ENCODE measurements around the gene ALG14.
"Not testable (repeated sequence)": the region's sequence is repeated elsewhere in the genome, so short reads cannot be mapped to it uniquely, and the experiment has no call there.

The ALG14 gene

DNA sequence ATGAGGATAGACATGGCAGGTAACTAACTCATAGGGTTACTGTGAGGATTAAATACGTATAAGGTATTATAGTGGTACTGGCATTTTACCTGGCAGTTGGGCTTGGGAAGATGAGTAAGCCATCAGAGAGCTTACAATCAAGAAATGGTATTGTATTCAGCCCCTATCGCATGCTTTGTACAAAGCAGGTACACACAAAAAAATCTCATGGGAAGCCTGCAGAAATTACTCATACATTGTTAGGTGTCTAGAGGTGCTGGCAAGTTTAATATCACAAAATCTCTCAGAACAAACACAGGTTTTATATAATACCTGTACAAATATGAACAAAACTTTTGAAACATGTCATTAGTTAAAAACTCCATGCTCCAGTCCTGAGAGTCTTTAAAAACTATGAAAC, 74.0 kb downstream of the ALG14 start:
- FAIRE-seq (no peak), DNase-seq (ENCODE audit: insufficient read length, low spot score) (no peak)
- no peak for TF ChIP-seq CTCF (IDR thresholded peaks at IDR 0.05; ENCODE audit: insufficient read depth, missing control alignments)

DNA sequence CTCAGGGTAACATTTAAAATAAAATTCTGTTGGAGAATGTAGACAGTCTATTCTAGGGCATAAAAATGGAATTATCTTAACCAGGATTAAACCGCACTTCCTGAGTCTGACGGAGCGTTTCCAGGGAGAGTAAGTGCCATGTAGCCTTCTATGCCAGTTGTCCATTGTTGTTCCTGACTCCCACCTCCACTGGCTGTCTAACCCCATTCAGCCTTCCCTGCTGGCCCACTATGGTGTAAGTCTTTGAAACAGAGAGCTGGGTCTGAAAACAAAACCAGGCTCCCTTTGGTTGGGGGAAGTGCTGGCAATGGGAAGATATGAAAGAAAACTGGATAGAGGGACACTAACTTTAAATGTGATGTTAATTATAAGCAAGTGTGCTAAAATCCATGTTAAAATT, 74.6 kb downstream of the ALG14 start:
- TF ChIP-seq CTCF (IDR thresholded peaks at IDR 0.05; ENCODE audit: insufficient read depth, missing control alignments), result no peak
- DNase-seq (ENCODE audit: insufficient read length, low spot score) (no peak), FAIRE-seq (no peak)

GRCh38 chr1:94995536-94995935, 77.2 kb downstream of the ALG14 start:
- DNase-seq (ENCODE audit: insufficient read length, low spot score); FAIRE-seq: not testable (repeated sequence)

GRCh38 chr1:94994805-94995204, 77.9 kb downstream of the ALG14 start:
- no peak for TF ChIP-seq CTCF (IDR thresholded peaks at IDR 0.05; ENCODE audit: insufficient read depth, missing control alignments)
- no peak for FAIRE-seq
- no peak for DNase-seq (ENCODE audit: insufficient read length, low spot score)

DNA sequence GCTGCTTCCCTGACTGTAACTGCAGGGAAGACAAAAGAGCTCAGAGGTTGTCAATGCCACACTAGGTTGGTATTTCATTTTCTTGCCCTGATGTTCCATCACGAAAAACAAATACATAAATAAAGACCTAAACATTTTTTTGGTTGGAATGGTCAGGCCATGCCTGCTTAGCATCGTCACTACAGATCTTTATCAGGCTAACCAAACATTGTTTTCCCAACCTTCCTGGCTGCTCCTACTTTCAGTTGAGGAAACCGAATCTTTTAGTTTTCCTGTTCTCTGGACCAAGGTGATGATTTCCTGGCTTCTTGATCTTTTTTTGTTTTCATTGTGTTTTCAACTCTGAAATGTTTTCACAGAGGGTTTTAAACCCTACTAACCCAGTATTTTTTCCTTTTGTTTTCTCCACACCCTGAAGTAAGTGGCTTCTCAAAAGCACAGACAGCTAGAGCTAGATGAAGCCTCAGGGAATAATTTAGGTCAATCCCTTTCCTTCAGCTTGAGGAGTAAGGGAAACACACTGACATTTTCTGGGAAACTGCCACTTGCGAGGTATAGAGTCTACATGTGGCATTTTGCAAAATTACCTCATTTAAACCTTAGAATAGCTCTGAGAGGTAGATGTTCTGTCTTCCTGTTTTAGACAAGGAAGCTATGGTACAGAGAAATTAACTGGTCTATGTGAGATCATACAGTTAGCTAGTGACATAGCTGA, 78.7 kb downstream of the ALG14 start:
- no peak for TF ChIP-seq CTCF (IDR thresholded peaks at IDR 0.05; ENCODE audit: insufficient read depth, missing control alignments)
- FAIRE-seq (no peak), DNase-seq (ENCODE audit: insufficient read length, low spot score) (no peak)

DNA sequence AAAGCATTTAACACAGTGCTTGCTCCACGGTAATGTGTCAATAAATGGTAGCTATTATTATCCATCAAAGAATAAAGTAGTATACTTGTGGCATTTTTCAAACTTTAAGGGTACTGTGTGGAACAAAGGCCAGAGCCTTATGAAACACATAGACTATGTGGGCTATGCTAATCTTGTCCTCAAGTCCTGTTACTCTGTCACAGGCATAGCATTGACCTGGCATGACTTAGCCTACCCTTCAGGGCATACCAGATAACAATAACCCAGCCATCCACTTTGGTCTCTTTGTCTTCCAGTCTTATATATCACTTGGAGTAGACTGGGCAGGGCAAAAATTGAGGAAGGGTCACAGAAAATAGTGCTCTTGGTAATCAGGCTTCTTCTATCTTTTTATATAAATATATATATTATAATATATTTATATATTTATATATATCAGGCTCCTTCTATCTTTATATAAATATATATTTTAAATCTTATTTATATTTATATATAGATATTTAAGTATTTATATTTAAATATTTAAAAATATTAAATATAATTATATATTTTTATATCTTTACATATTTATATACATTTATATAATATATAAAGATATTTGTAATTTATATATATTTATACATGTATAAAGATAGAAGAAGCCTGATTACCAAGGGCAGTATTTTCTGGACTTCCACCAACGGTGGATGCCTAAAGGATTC, 79.7 kb downstream of the ALG14 start:
- no peak for TF ChIP-seq CTCF (IDR thresholded peaks at IDR 0.05; ENCODE audit: insufficient read depth, missing control alignments)
- DNase-seq (ENCODE audit: insufficient read length, low spot score) (no peak), FAIRE-seq (no peak)

GRCh38 chr1:94992161-94992560, 80.6 kb downstream of the ALG14 start:
- FAIRE-seq, result no peak
- TF ChIP-seq CTCF (IDR thresholded peaks at IDR 0.05; ENCODE audit: insufficient read depth, missing control alignments), result no peak
- no peak for DNase-seq (ENCODE audit: insufficient read length, low spot score)

All from D721Med (cell line).